ENCODE results near the gene AK9. TPM values are rescaled to one million over a fixed set of nuclear protein-coding genes. Genes with fewer than 3 reads are reported as not detected.

The AK9 gene
- total and polyA plus RNA-seq, 9 of the 15 experiments (the other 6 are each of a cell fraction or from before 2014, with no cell fraction given) = 0.59 to 1.9 (median 1.2) TPM

GRCh38 chr6:109740787-109741186, 49.8 kb upstream of the AK9 start:
- no peak for ATAC-seq
- peak in 1 of 4 experiments; percentile 3 for DNase-seq (ENCODE audit: extremely low read depth in 1 of 4, low spot score in 3 of 4)
- H3K27ac ChIP-seq (ENCODE audit: extremely low read depth, low read depth, low read length) = no peak overlapping the region
- H3K9me1 ChIP-seq (ENCODE audit: control insufficient read depth, insufficient read depth, low read length) = no peaks in the 10 kb centered on the region
- H3K27me3 ChIP-seq (ENCODE audit: control insufficient read depth in 2 of 2, insufficient read depth in 2 of 2, low read length in 2 of 2) = no peaks in the 10 kb centered on the region
- no peaks in the 10 kb centered on the region; a peak in 1 of 5 replicates for H3K4me1 ChIP-seq (replicated peaks in 1 of 2; ENCODE audit: control insufficient read depth in 2 of 2, insufficient read depth in 2 of 2, low read length in 2 of 2)
- in situ Hi-C loops (cut with MboI) (no loop called here), intact Hi-C loops (cut with micrococcal nuclease) (no loop called here)
- ChIA-PET CTCF (ENCODE audit: low intra/inter-chr PET ratio) (no interaction called here), POLR2A (interaction anchor here (0.6 kb wide), 1 partner anchor 83 kb away, joined by 3 read pairs; no protein-coding TSS in a partner anchor)
- H3K9ac ChIP-seq (ENCODE audit: insufficient read depth in 1 of 2, low read depth in 2 of 2, low read length in 2 of 2) = no peak overlapping the region
- no peak for TF ChIP-seq HMG20A (CRISPR knock-in tag; conservative IDR thresholded peaks at IDR 0.05)
- TF ChIP-seq CEBPB (tag; IDR thresholded peaks at IDR 0.05) = peak; percentile 46; the same call in 1 of the 2 replicates
- TF ChIP-seq BCLAF1 (IDR thresholded peaks at IDR 0.05; ENCODE audit: borderline replicate concordance in 1 of 2, control insufficient read depth in 1 of 2, low read depth in 2 of 2, low read length in 1 of 2) = no peak
- TF ChIP-seq PHB (CRISPR knock-in tag; IDR thresholded peaks at IDR 0.05) = no peak
- peak; percentile 48; the same call in 1 of the 2 replicates for TF ChIP-seq ATF3 (IDR thresholded peaks at IDR 0.05)
- no peak for TF ChIP-seq ATF3 (CRISPR knock-in tag; conservative IDR thresholded peaks at IDR 0.05)
- TF ChIP-seq GTF2F1 (IDR thresholded peaks at IDR 0.05; ENCODE audit: low read depth, low read length) = no peak
- no peak for TF ChIP-seq ZBTB43 (CRISPR knock-in tag; IDR thresholded peaks at IDR 0.05)
- TF ChIP-seq TRIM24 (IDR thresholded peaks at IDR 0.05) = peak in 1 of 2 experiments; percentile 13; a peak in 1 of 4 replicates
- no peak overlapping the region for H2AFZ ChIP-seq (ENCODE audit: low read depth, low read length)
- WGBS (ENCODE audit: insufficient coverage, low coverage, missing lambda C conversion rate) = 26% methylated on average over 6 of the region's 7 CpGs
- peak; percentile 15 for FAIRE-seq
- no peaks in the 10 kb centered on the region for H3K9me3 ChIP-seq (replicated peaks; ENCODE audit: control insufficient read depth, insufficient read depth, low read depth, low read length)
- H4K20me1 ChIP-seq (replicated peaks; ENCODE audit: control insufficient read depth, insufficient read depth, low read length) = no peaks in the 10 kb centered on the region
- no peaks in the 10 kb centered on the region for H3K79me2 ChIP-seq (ENCODE audit: control insufficient read depth, insufficient read depth, low read length)
- H3K4me3 ChIP-seq = no peak overlapping the region
- BruUV-seq (replicated peaks) = no TSS peak
- no peaks in the 10 kb centered on the region for H3K36me3 ChIP-seq (ENCODE audit: control insufficient read depth, insufficient read depth, low read length)
- no peak overlapping the region for H3K4me2 ChIP-seq (ENCODE audit: insufficient read depth, low read length)

Data from K562 (cell line).